PFSK-1 (cell line): ENCODE results near the gene PIK3R1.

ENCODE experiments used
- FOXP2 ChIP-seq: optimal IDR thresholded peaks from 2 replicates; pipeline ENCODE3; 2011; ENCODE audit warnings: borderline replicate concordance, control low read depth, inconsistent platforms; ENCODE audit not compliant: insufficient read depth; ENCODE audit errors: extremely low read length, extremely low read depth
- POLR2AphosphoS5 ChIP-seq: IDR thresholded peaks from 2 replicates; pipeline ENCODE4 v1.6.1; 2012; ENCODE audit warnings: low read depth, mild to moderate bottlenecking, control low read depth, low read length, moderate library complexity
- REST ChIP-seq, 2 experiments: IDR thresholded peaks; 2 replicates each; pipeline versions ENCODE4 v1.6.1 to v1.8.0; 2011 to 2012; ENCODE audit warnings: low read depth in 2 of 2, low read length in 2 of 2, control low read depth in 1 of 2, inconsistent platforms in 1 of 2, mild to moderate bottlenecking in 1 of 2, moderate library complexity in 1 of 2; ENCODE audit not compliant: insufficient read depth in 1 of 2
- SIN3A ChIP-seq: IDR thresholded peaks from 2 replicates; pipeline ENCODE4 v1.6.1; 2012; ENCODE audit warnings: mild to moderate bottlenecking, low read length, moderate library complexity, borderline replicate concordance; ENCODE audit not compliant: insufficient read depth
- TAF1 ChIP-seq: IDR thresholded peaks from 2 replicates; pipeline ENCODE4 v1.6.1; 2012; ENCODE audit warnings: low read length, control low read depth, borderline replicate concordance; ENCODE audit not compliant: insufficient read depth

GRCh38 chr5:68335075-68335474, 119.5 kb downstream of the PIK3R1 start:
- TF ChIP-seq SIN3A (no peak), REST (IDR thresholded peaks at IDR 0.05; ENCODE audit: insufficient read depth in 1 of 2, low read depth in 2 of 2, low read length in 2 of 2) (no peak), POLR2AphosphoS5 (no peak), TAF1 (no peak), FOXP2 (no peak)
